IMR-90 (cell line): ENCODE results near the gene ATP4B. TPM values are rescaled to one million over a fixed set of nuclear protein-coding genes. Genes with fewer than 3 reads are reported as not detected.

Experiments used
- ATAC-seq: fragments of 200-7000 bp; cut with Tn5 transposase; 2 replicates; pipeline ENCODE4 v1.9.1; 2020; ENCODE audit warnings: low read depth, mild to moderate bottlenecking, moderate library complexity
- BruUV-seq: library from RNA; stranded (reverse); fragments of 400-500 nt; replicated peaks from 2 replicates; lab custom pipeline; 2021; lab: Mats Ljungman, UMichigan
- CTCF ChIA-PET: fragments of 300-600 bp; formaldehyde crosslinking; extraction: SDS; loops from one replicate; lab custom pipeline; 2021; ENCODE audit warnings: antibody characterized with exemption; lab: Yijun Ruan, JAX
- POLR2A ChIA-PET: fragments of 300-600 bp; sonication (Branson Sonifier 250); formaldehyde crosslinking; loops from one replicate; lab custom pipeline; 2022; ENCODE audit warnings: antibody characterized with exemption; ENCODE audit not compliant: unreplicated experiment; lab: Charles Lee
- DNase-seq: peaks from one replicate; pipeline ENCODE4 v3.0.0; 2013
- H2AFZ ChIP-seq: replicated peaks from 2 replicates; pipeline ENCODE3; 2013; ENCODE audit warnings: low read length, mild to moderate bottlenecking; ENCODE audit not compliant: poor library complexity
- H2AK5ac ChIP-seq: 2 replicates; pipeline ENCODE4 v1.6.1; 2013; ENCODE audit warnings: low read depth, low read length, inconsistent platforms
- H2AK9ac ChIP-seq: replicated peaks from 2 replicates; pipeline ENCODE3; 2013; ENCODE audit warnings: mild to moderate bottlenecking, low read depth, low read length, moderate library complexity; ENCODE audit not compliant: poor library complexity
- H2BK120ac ChIP-seq: 2 replicates; pipeline ENCODE4 v1.6.1; 2013; ENCODE audit warnings: low read depth, low read length, inconsistent platforms
- H2BK15ac ChIP-seq: 3 replicates; pipeline ENCODE4 v1.6.1; 2013; ENCODE audit warnings: low read depth, low read length, inconsistent platforms
- H2BK20ac ChIP-seq: 2 replicates; pipeline ENCODE4 v1.6.1; 2013; ENCODE audit warnings: low read depth, mild to moderate bottlenecking, inconsistent platforms, low read length, moderate library complexity
- H2BK5ac ChIP-seq: 2 replicates; pipeline ENCODE4 v1.6.1; 2013; ENCODE audit warnings: mild to moderate bottlenecking, low read depth, low read length, inconsistent platforms; ENCODE audit not compliant: poor library complexity, severe bottlenecking
- H3K14ac ChIP-seq: replicated peaks from 2 replicates; pipeline ENCODE4 v1.6.1; 2013; ENCODE audit warnings: low read depth, low read length, inconsistent platforms
- H3K18ac ChIP-seq: 2 replicates; pipeline ENCODE4 v1.6.1; 2013; ENCODE audit warnings: low read depth, low read length, control low read depth
- H3K23ac ChIP-seq: 2 replicates; pipeline ENCODE4 v1.6.1; 2013; ENCODE audit warnings: low read depth, low read length, inconsistent platforms
- H3K27ac ChIP-seq: 2 replicates; pipeline ENCODE4 v1.5.1; 2013; ENCODE audit warnings: mild to moderate bottlenecking, control low read depth, low read length; ENCODE audit not compliant: insufficient read depth
- H3K27me3 ChIP-seq: 2 replicates; pipeline ENCODE4 v1.6.1; 2013; ENCODE audit warnings: low read length; ENCODE audit not compliant: control insufficient read depth, insufficient read depth
- H3K36me3 ChIP-seq: 2 replicates; pipeline ENCODE4 v1.6.1; 2013; ENCODE audit warnings: low read length, mixed read lengths; ENCODE audit not compliant: control insufficient read depth, insufficient read depth
- H3K4ac ChIP-seq: 2 replicates; pipeline ENCODE4 v1.6.1; 2013; ENCODE audit warnings: low read depth, low read length, inconsistent platforms
- H3K4me1 ChIP-seq: 2 replicates; pipeline ENCODE4 v1.6.1; 2013; ENCODE audit warnings: low read length, mixed read lengths; ENCODE audit not compliant: control insufficient read depth, insufficient read depth
- H3K4me2 ChIP-seq: 2 replicates; pipeline ENCODE4 v1.6.1; 2013; ENCODE audit warnings: low read depth, mild to moderate bottlenecking, control low read depth, low read length, moderate library complexity
- H3K4me3 ChIP-seq: 2 replicates; pipeline ENCODE4 v1.5.1; 2013; ENCODE audit warnings: low read depth, mild to moderate bottlenecking, control low read depth, low read length, moderate library complexity; ENCODE audit not compliant: insufficient read depth
- H3K56ac ChIP-seq: 2 replicates; pipeline ENCODE4 v1.6.1; 2013; ENCODE audit warnings: low read length, inconsistent platforms; ENCODE audit not compliant: insufficient read depth; ENCODE audit errors: extremely low read depth
- H3K79me1 ChIP-seq, 2 experiments: 2 replicates each; pipeline ENCODE4 v1.6.1; 2013; ENCODE audit warnings: low read length in 2 of 2, inconsistent platforms in 1 of 2, low read depth in 1 of 2
- H3K9ac ChIP-seq: 2 replicates; pipeline ENCODE4 v1.6.1; 2013; ENCODE audit warnings: low read depth, low read length, control low read depth
- H3K9me1 ChIP-seq: 2 replicates; pipeline ENCODE4 v1.6.1; 2013; ENCODE audit warnings: low read length, inconsistent platforms; ENCODE audit not compliant: insufficient read depth
- H3K9me3 ChIP-seq: 2 replicates; pipeline ENCODE4 v1.6.1; 2013; ENCODE audit warnings: low read length; ENCODE audit not compliant: control insufficient read depth, insufficient read depth
- H4K20me1 ChIP-seq: 2 replicates; pipeline ENCODE4 v1.6.1; 2013; ENCODE audit warnings: low read length, inconsistent platforms; ENCODE audit not compliant: insufficient read depth
- H4K5ac ChIP-seq: 2 replicates; pipeline ENCODE4 v1.6.1; 2013; ENCODE audit warnings: mild to moderate bottlenecking, low read depth, low read length, control low read depth
- H4K8ac ChIP-seq, 2 experiments: 2 replicates each; pipeline ENCODE4 v1.6.1; 2013; ENCODE audit warnings: low read depth in 2 of 2, low read length in 2 of 2, control low read depth in 1 of 2, inconsistent platforms in 1 of 2
- H4K91ac ChIP-seq: 2 replicates; pipeline ENCODE4 v1.6.1; 2013; ENCODE audit warnings: low read depth, low read length, inconsistent platforms; ENCODE audit not compliant: insufficient read depth
- BHLHE40 ChIP-seq: fragments of 150-350 bp; IDR thresholded peaks from 2 replicates; pipeline ENCODE4 v1.6.1; 2016; ENCODE audit warnings: mild to moderate bottlenecking, low read depth, low read length
- CHD1 ChIP-seq: IDR thresholded peaks from 2 replicates; pipeline ENCODE4 v1.6.1; 2012; ENCODE audit warnings: low read depth, low read length, improper control_type of control experiment
- POLR2A ChIP-seq: IDR thresholded peaks from 2 replicates; pipeline ENCODE4 v1.6.1; 2012; ENCODE audit warnings: mild to moderate bottlenecking, low read depth, low read length
- USF2 ChIP-seq: fragments of 150-350 bp; IDR thresholded peaks from 2 replicates; pipeline ENCODE4 v1.6.1; 2017; ENCODE audit warnings: mild to moderate bottlenecking, antibody characterized with exemption, low read length, low read depth
- WGBS, 2 experiments: methylation state at CpG; one replicate each; pipeline versions ENCODE4 v1.1.5 to v1.1.7; 2013; ENCODE audit warnings: missing lambda C conversion rate in 2 of 2; ENCODE audit not compliant: insufficient read length in 1 of 2; ENCODE audit errors: extremely low coverage in 2 of 2; 5-methylcytosine and 5-hydroxymethylcytosine counted together
- dilution Hi-C: fragments of 300-500 bp; cut with HindIII; formaldehyde crosslinking; loops from one replicate; pipeline ENCODE4 v1.14.3; 2018; ENCODE audit warnings: low sequenced_read_pairs; ENCODE audit not compliant: unreplicated experiment
- in situ Hi-C: fragments of 300-500 bp; cut with MboI; formaldehyde crosslinking; loops from 3 replicates; pipeline ENCODE4 v1.14.3; 2019; ENCODE audit warnings: low sequenced_read_pairs, inconsistent platforms, mixed read lengths
- intact Hi-C: fragments of 100-400 bp; cut with micrococcal nuclease; formaldehyde crosslinking; loops from 2 replicates; pipeline ENCODE4 v1.10.0; 2022
- polyA plus RNA-seq, 3 experiments: library from polyadenylated mRNA; depleted of rRNA; stranded (reverse); fragments of >200 nt; gene quantifications; 2 replicates each; pipeline ENCODE4 v1.2.3, GENCODE V29; 2012; ENCODE audit warnings: low replicate concordance in 1 of 3
- total RNA-seq: library from RNA; depleted of rRNA; stranded (reverse); fragments of >200 nt; gene quantifications from 2 replicates; pipeline ENCODE4 v1.2.3, GENCODE V29; 2012

ATP4B gene
- total and polyA plus RNA-seq, 2 of the 4 experiments (the other 2 are of a cell fraction) = not detected

- ATAC-seq (no peak), DNase-seq (no peak)
- dilution Hi-C loops = no loop called here
- WGBS, 2 experiments = 92% methylated on average over 7 of the region's 28 CpGs; no CpG with 5 or more reads in 1 of the 2 experiments
- Histone ChIP-seq H2BK5ac (no peak overlapping the region), H3K4ac (no peak overlapping the region), H4K91ac (no peak overlapping the region), H3K27me3 (no peaks in the 10 kb centered on the region), H3K79me1 (peaks cover 23 to 88% of the 10 kb centered on the region in 2 experiments), H3K9ac (no peak overlapping the region), H3K27ac (no peak overlapping the region), H3K4me1 (no peaks in the 10 kb centered on the region), H3K4me2 (no peak overlapping the region), H4K5ac (no peak overlapping the region), H3K36me3 (peaks cover 26% of the 10 kb centered on the region), H2BK120ac (no peak overlapping the region), H2AFZ (no peak overlapping the region), H4K8ac (no peak overlapping the region), H3K56ac (no peak overlapping the region), H3K9me1 (peaks cover 22% of the 10 kb centered on the region), H4K20me1 (peaks cover 98% of the 10 kb centered on the region), H3K4me3 (no peak overlapping the region), H3K14ac (no peak overlapping the region), H2AK5ac (no peak overlapping the region), H3K18ac (no peak overlapping the region), H3K23ac (no peak overlapping the region), H3K9me3 (no peaks in the 10 kb centered on the region), H2BK20ac (no peak overlapping the region), H2AK9ac (no peak overlapping the region), H2BK15ac (no peak overlapping the region)
- TF ChIP-seq CHD1 (no peak), USF2 (no peak), POLR2A (no peak), BHLHE40 (no peak)
- in situ Hi-C loops = no loop called here
- CTCF ChIA-PET = no interaction called here
- intact Hi-C loops = no loop called here
- POLR2A ChIA-PET = no interaction called here
- no TSS peak for BruUV-seq
These were observed 50.7 kb downstream of the ATP4B start for GRCh38 chr13:113607056-113607888.
